ENCODE results near the gene DOK4. TPM values are rescaled to one million over a fixed set of nuclear protein-coding genes. Genes with fewer than 3 reads are reported as not detected.

DOK4 gene
- total RNA-seq, 4 donors from 2014 or later: 1.8 to 31.6 (median 24.5) TPM

DNA sequence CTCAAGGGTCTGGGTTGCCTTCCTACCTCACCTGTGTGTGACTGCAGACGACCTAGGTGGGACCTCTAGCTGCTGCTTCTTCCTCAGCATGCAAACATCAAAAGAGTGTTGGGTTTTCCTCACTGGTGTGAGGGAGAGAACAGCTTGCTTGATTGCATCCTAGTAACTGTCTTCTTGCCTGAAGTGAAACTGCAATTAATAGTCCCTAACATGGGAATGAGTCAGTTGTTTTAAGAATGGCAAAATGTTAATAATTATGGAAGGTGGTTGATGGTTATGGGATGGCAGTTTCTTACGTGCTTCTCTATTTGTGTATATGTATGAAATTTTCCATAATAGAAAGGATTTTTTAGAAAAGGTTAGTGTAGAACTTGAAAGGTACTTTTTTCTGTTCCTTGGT lies 17.9 kb downstream of the DOK4 start:
- no peaks in the 10 kb centered on the region for H3K27me3 ChIP-seq
- intact Hi-C loops (cut with DNase I; ENCODE audit: low total_unique reads): no loop called here
- no peaks in the 10 kb centered on the region for H3K9me3 ChIP-seq
- H3K27ac ChIP-seq: no peak overlapping the region
- H3K4me1 ChIP-seq: peaks cover 4 to 13% of the 10 kb centered on the region in 2 donors
- no peaks in the 10 kb centered on the region for H3K36me3 ChIP-seq
- TF ChIP-seq, protein P1, sequence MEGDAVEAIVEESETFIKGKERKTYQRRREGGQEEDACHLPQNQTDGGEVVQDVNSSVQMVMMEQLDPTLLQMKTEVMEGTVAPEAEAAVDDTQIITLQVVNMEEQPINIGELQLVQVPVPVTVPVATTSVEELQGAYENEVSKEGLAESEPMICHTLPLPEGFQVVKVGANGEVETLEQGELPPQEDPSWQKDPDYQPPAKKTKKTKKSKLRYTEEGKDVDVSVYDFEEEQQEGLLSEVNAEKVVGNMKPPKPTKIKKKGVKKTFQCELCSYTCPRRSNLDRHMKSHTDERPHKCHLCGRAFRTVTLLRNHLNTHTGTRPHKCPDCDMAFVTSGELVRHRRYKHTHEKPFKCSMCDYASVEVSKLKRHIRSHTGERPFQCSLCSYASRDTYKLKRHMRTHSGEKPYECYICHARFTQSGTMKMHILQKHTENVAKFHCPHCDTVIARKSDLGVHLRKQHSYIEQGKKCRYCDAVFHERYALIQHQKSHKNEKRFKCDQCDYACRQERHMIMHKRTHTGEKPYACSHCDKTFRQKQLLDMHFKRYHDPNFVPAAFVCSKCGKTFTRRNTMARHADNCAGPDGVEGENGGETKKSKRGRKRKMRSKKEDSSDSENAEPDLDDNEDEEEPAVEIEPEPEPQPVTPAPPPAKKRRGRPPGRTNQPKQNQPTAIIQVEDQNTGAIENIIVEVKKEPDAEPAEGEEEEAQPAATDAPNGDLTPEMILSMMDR (IDR thresholded peaks at IDR 0.05): no peak
- TF ChIP-seq POLR2A (IDR thresholded peaks at IDR 0.05): no peak
- no peak overlapping the region for H3K4me3 ChIP-seq
- DNase-seq: no peak

DNA sequence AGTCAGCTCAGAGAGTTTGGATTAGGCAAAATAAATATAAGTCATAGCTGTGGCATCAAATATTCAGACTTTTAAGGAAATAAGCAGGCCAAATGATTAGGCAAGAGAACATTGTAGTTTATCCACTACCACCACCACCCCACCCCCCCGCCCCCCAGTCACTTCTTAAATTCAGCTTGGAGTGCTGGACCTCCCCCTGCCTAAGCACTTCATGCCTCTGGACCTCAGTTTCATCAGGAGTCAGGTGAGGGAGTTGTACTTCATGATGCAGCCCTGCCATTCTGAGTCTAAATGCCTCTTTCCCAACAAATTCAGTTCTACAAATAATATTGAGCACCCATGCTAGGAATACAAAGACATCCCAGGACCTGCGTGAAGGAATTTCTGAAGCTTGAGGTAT lies 21.8 kb downstream of the DOK4 start:
- H3K36me3 ChIP-seq: no peaks in the 10 kb centered on the region
- intact Hi-C loops (cut with DNase I; ENCODE audit: low total_unique reads): no loop called here
- TF ChIP-seq POLR2A (IDR thresholded peaks at IDR 0.05): no peak
- TF ChIP-seq, protein P1 (IDR thresholded peaks at IDR 0.05): no peak
- no peak overlapping the region for H3K4me3 ChIP-seq
- no peaks in the 10 kb centered on the region for H3K9me3 ChIP-seq
- H3K27ac ChIP-seq: no peak overlapping the region
- DNase-seq: no peak
- H3K4me1 ChIP-seq: peaks cover 4 to 13% of the 10 kb centered on the region in 2 donors
- H3K27me3 ChIP-seq: no peaks in the 10 kb centered on the region

DNA sequence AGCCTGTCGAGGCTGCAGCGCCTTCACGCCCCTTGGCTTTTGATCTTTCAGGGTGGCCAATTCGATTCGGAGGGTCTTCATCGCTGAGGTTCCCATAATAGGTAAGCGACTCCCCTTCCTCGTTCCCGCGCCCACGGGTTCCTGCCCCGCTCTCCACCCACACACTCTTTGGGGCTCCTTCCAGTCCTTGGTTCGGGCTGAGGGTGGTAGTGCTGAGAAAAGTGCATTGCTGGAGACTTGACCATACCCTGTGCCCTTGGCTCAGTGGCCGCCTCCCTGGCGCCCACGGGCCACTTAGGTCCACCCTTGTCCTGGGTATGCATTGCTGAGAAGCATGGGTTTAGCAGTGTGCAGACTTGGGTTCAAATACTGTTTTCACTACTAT lies 23.3 kb downstream of the DOK4 start:
- Histone ChIP-seq H3K4me1 (peaks cover 4 to 13% of the 10 kb centered on the region in 2 donors), H3K4me3 (peak overlapping the region; percentile 78 to 96), H3K27me3 (no peaks in the 10 kb centered on the region), H3K36me3 (no peaks in the 10 kb centered on the region), H3K9me3 (no peaks in the 10 kb centered on the region), H3K27ac (peak overlapping the region; percentile 85 to 87)
- TF ChIP-seq, protein P1 (IDR thresholded peaks at IDR 0.05): no peak
- no peak for TF ChIP-seq POLR2A (IDR thresholded peaks at IDR 0.05)
- intact Hi-C loops (cut with DNase I; ENCODE audit: low total_unique reads): no loop called here
- no peak for DNase-seq

GRCh38 chr16:57462209-57462977 lies 23.9 kb downstream of the DOK4 start, which contains the start of gene POLR2C:
POLR2C (plus strand) TSS chr16:57462679; CDS start chr16:57462725, 46 bp downstream.
- DNase-seq: peak; percentile 84 to 88
- Histone ChIP-seq H3K4me3 (peak within 1 kb of the TSS; percentile 78 to 96), H3K36me3 (no peaks in the 10 kb centered on the region), H3K27ac (peak within 1 kb of the TSS; percentile 85 to 87), H3K9me3 (no peaks in the 10 kb centered on the region), H3K4me1 (peaks cover 4 to 13% of the 10 kb centered on the region in 2 donors), H3K27me3 (no peaks in the 10 kb centered on the region)
- TF ChIP-seq, protein P1 (IDR thresholded peaks at IDR 0.05): peak; percentile 97
- peak; percentile 41 to 91 for TF ChIP-seq POLR2A (IDR thresholded peaks at IDR 0.05)
- intact Hi-C loops (cut with DNase I; ENCODE audit: low total_unique reads): no loop called here

DNA sequence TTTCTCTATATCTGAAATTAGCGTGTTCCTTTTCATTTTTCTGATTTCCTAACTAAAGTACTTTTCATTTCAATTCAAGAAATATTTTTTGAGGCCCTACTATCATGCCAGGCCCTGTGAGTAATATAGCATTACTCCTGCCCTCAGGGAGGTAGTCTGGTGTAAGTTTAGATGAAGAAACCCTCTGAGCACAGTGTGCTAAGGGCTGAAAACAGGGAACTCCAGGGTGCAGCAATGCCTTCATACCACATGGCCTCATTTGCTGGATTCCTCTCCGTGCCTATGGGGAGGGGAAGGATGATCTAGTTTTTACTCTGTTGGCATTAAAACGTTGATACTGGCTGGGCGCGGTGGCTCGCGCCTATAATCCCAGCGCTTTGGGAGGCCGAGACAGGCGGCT lies 34.3 kb downstream of the DOK4 start:
- no peak overlapping the region for H3K4me3 ChIP-seq
- no peaks in the 10 kb centered on the region for H3K9me3 ChIP-seq
- no peak for TF ChIP-seq POLR2A (IDR thresholded peaks at IDR 0.05)
- TF ChIP-seq, protein P1 (IDR thresholded peaks at IDR 0.05): no peak
- H3K27me3 ChIP-seq: no peaks in the 10 kb centered on the region
- no peak overlapping the region for H3K27ac ChIP-seq
- no peaks in the 10 kb centered on the region for H3K4me1 ChIP-seq
- no peak for DNase-seq
- intact Hi-C loops (cut with DNase I; ENCODE audit: low total_unique reads): no loop called here
- H3K36me3 ChIP-seq: no peaks in the 10 kb centered on the region

Data from uterus (tissue), 4 donors.